Stimulated activated CD4-positive, alpha-beta T cell treated with anti-CD3 and anti-CD28 coated beads, Interleukin-4, amount 100 ng/mL, for 48 hours (primary cell): ENCODE data around the gene ESR2.
"Not testable (repeated sequence)": the region's sequence is repeated elsewhere in the genome, so short reads cannot be mapped to it uniquely, and the experiment has no call there.

Experiments used
- DNase-seq, 2 donors: peaks; one replicate each; pipeline ENCODE4 v3.0.0-alpha.2; 2020; ENCODE audit warnings: low read depth in 2 of 2

The ESR2 gene

GRCh38 chr14:64091217-64091616, 203.0 kb downstream of the ESR2 start:
- no peak for DNase-seq

- no peak for DNase-seq
Observed at GRCh38 chr14:64089920-64090319, 204.3 kb downstream of the ESR2 start.

- DNase-seq, result no peak
Observed at GRCh38 chr14:64088647-64088964, 205.6 kb downstream of the ESR2 start.

- no peak for DNase-seq
Observed at GRCh38 chr14:64082837-64083236, 211.3 kb downstream of the ESR2 start.

GRCh38 chr14:64081174-64081746, 212.9 kb downstream of the ESR2 start:
- DNase-seq, result no peak

GRCh38 chr14:64080452-64080851, 213.7 kb downstream of the ESR2 start:
- DNase-seq, result no peak

DNA sequence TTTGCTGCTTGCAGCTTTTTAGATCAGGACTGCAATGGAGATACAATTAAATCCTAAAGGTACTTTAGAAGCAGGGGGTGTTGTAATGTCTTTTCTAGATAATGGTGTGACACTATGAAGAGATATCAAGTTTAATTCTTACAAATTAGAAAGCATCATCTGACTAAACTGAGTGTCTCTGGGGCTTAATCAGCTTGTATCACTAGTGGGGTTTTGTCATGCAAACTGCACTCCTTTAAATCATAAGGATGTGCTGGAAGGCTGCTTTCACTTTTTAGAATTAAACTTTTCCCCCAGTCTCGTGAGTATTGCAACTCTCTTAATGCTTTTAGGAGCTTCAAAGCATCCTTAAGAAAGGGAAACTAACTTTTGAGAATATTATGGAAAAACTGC, 218.6 kb downstream of the ESR2 start:
- no peak for DNase-seq

GRCh38 chr14:64074961-64075612, 219.1 kb downstream of the ESR2 start:
- no peak for DNase-seq

DNA sequence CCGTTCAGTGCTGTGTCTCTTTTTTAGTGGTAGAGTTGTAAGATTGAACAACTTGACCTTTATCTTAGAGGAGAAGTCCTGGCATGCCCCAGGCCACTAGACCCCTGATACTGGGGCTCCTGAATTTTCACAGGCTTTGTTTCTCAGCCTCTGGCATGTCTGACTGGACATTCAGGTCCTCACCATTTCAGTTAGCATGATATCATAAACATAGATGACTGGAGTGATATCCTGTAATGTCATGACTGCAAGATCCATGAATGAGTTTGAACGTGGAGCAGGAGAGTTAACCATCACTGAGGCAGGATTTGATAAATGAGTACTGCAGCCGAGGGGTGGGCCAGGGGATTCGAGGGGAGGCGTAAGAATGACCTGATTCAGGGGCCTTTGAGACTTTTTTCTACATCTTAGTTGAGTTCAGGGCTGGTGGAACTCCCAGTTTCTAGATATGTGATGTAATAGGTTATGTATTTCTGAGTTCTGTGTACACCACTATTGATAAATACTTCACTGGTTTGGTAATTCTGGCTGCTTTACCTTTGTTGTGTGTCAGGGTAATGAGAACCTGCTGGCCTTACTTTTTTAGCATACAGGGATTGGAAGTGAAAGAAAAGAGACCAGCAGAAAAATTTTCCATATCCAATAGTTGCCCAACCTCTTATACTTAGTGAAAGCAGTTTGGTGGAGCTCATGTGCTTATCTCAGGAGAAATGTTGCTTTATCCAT, 224.4 kb downstream of the ESR2 start:
- no peak for DNase-seq

GRCh38 chr14:64064447-64064846, 229.7 kb downstream of the ESR2 start:
- DNase-seq, result no peak

- no peak for DNase-seq
Observed at GRCh38 chr14:64062381-64063115, 231.6 kb downstream of the ESR2 start.

DNA sequence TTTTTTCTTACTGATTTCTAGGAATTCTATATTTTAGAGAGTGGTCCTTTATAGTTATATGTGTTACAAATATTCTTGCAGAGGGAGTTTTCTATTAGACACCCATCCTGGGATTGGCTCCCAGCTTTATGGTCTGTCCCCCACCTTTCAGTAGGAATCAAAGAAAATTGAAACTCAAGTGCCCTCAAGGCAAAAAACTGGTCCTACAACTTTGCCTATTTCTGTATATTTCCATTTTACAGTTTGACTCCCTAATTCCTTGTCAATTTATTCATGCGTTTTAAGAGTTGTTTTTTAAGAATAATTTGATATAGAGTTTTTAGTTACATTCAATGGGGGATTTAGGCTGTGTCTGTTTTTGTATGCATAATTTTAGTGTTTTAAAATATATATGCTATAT, 232.5 kb downstream of the ESR2 start:
- DNase-seq, result no peak

DNA sequence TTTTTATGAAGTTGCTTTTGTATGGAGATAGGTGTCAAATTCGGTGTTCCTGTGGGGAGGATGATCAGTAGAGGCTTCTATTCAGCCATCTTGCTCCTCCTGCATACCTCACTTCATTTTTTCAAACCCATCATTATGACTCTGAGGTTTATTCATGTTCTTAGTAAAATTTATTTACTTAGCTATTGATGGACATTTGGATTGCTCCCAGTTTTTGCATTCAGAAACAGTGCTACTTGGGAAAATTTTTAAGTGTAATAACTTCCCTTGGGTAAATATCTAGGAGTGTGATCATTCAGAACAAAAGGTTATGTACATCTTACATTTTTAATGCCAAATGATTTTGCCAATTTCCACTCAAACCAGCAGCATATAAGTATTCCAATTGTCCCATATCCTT, 233.1 kb downstream of the ESR2 start:
- DNase-seq, result no peak

DNA sequence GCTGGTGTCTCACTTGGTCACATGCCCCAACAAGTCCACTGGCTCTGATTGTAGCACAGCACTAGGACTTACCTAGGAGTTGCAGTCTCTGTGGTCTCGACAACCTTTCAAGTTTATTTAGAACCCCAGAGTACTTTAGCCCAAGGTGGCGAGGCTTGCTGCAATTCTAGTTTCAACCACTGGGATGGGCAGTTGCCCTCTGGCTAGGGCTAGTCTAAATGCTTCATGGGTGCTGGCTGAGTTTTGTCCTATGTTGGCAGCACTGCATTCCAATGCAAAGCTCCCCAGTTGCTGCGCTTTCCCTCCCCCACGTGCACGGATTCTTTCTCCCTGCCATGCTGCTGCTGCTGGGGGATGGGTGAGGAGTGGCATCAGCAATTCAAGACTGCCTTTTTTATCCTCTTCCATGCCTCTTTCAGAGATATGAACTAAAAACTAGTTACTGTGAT, 233.5 kb downstream of the ESR2 start:
- peak in 1 of 2 donors; percentile 3 for DNase-seq

DNA sequence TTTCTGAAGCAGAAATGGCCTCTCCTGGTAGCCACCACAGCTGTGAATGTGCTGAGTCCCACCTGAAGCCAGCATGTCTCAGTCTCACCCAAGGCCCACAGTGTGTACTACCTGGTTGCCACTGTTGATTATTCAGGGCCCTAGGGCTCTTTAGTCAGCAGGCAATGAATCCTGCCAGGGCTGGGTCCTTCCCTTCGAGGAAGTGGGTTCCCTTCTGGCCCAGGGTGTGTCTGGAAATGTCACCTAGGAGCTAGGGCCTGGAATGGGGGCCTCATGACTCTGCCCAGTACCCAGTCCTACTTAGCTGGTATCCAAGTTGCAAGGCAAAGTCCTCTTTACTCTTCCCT, 234.0 kb downstream of the ESR2 start:
- DNase-seq, result no peak

DNA sequence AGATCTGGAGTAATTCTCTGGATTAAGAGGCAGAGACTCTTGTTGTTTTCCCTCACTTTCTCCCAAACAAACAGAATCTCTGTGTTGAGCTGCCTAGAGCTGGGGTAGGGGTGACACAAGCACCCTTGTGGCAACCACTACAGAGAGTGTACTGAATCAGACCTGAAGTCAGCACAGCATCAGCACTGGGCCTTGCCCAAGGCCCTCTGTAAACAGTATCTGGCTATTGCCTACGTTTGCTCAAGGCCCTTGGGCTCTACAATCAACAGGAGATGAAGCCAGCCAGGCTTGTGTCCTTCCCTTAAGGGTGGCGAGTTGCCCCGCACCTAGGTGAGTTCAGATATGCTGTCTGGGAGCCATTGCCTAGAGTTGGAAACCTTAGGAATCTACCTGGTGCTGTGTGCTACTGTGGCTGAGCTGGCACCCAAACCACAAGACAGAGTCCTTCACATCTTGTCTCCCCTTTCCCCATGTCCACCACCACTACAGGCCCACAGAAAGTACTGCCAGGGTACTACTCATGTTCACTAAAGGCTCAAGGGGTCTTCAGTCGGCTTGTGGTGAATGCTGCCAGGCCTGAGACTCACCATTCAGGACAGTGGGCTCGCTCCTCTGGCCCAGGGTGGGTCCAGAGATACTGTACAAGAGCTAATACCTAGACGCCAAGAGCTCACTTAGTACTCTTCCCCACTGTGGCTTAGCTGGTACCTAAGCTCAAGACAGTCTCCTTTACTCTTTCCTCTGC, 234.5 kb downstream of the ESR2 start:
- DNase-seq, result no peak

- DNase-seq, result no peak
Observed at GRCh38 chr14:64053694-64054669, 240.2 kb downstream of the ESR2 start.

DNA sequence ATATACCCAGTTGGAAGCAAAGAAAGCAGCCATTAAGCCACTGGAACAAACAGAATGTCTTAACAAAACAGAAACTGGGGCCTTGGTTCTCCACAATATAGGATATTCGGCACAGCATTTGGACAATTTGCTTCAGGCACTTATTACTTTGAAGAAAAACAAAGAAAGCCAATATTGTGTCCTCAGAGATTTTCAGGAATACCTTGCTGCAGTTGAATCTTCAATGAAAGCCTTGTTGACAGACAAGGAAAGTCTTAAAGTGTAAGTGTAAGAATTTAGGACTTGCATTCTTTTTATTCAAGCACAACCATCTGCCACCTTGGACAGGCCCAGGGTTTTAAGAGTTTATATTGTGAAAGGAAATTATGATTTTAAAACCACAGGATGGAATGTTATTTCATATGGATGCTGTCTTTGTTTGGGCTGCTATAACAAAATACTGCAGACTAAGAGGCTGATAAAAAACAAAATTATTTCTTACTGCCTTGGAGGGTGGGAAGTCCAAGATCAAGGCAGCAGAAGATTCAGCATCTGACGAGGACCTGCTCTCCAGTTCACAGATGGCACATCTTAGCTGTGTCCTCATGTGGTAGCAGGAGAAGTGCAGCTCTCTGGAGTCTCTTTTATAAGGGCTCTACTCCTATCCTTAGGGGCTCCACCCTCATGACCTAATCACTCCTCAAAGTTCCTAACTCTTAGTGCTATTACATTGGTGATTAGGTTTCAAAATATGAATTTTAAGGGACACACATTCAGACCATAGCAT, 244.4 kb downstream of the ESR2 start:
- no peak for DNase-seq

- DNase-seq, result no peak
Observed at GRCh38 chr14:64045091-64045490, 249.1 kb downstream of the ESR2 start.

- DNase-seq, result not testable (repeated sequence)
Observed at GRCh38 chr14:64043296-64043695, 250.9 kb downstream of the ESR2 start.
